GM18858 (cell line): Measurements from ENCODE around the gene IRX2.

Experiments used
- ATAC-seq: cut with Tn5 transposase; IDR thresholded peaks from one replicate; pipeline ENCODE4 v1.9.1; 2021; ENCODE audit not compliant: unreplicated experiment

IRX2 gene

DNA sequence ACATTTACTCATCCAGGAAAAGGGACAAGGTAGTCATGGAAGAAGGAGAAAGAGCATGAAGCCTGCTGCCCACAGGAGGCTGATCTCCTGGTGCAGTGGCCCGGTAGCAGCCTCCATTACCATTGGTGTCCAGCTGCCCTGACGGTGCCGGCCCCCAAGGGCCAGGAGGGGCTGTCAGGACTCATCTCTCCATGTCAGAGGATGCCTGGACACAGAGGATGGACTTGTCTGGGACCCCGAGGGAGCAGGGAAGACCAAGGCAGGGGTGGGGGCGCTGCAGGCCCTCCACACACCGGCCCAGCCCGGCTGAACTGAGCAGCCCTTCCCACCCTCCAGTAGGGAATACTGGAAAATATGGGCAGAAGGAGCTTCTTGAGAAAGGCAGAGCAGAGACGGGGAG lies 52.2 kb downstream of the IRX2 start:
- no peak for ATAC-seq

DNA sequence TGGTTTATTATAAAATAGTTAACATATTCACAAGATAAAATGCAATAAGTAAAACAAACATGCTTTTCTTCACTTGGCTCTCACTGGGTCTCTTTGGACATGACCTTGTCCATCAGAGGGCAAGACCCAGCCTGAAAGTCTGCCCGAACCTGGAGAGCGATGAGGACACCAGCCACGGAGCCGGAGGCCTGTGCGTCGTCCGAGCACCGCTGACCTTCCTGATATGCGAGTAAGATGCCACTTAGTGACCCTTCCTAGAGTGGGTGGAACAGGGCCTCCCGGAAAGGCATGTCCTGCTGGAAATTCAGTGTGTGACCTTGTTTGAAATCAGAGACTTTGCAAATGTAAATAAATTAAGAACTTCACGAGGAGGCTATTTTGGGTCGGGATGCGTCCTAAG lies 52.9 kb downstream of the IRX2 start:
- no peak for ATAC-seq

DNA sequence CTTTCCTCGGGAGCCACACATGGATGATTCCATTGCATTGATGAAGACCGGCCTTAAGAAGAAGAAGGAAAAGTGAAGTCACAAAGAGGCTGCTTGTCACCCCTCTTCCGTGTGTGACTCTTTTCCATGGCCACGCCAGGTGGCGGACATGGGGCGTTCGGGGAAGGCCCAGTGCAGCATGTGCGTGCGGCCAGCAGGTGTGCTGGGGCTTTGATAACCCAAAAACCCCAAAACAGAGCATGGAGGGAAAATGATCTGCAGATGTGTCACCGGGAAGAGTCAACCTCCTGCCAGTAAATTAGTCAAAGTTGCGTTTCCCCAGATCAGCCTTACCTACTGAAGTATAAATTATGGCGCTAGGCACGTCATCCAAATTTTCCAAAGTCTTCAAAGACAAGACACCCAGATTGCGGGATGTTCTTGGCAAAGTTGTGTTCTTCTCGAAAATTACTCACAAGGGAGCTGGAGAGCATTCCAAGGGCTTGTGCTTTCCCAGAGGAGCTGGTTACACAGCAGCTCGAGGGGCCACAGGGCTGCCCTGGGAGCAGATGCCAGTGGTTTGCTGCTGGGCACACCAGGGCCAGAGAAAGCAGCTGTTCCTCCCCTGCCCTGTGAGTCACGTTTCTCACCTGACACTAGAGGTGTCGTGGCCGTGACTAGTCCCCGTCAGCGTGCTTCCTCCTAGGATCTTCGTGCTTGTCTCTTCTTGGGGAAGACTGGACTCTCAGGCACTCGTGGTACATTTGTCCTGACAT lies 53.9 kb downstream of the IRX2 start:
- ATAC-seq = no peak

DNA sequence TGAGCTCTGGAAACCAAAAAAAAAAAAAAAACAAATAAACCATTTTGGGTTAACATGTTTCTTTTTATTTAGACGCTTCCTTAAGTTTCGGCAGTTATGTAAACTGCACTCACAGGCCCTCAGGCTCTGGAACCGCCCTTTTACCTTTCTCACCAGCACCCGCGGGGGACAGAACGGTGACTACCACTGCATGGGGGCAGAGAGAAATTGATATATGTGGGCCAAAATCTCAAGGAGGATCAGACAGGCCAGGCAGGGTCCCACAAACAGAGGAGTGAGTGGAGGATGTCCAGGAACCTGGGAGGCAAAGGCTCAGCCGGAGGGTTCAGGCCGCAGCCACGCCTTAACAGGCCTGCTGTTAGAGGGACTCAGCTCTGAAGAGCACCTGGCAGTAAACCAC lies 54.4 kb downstream of the IRX2 start:
- no peak for ATAC-seq
